Measurements from ENCODE around the gene HEATR1.

- TF ChIP-seq CTCF (IDR thresholded peaks at IDR 0.05) = no peak
- TF ChIP-seq POLR2A (IDR thresholded peaks at IDR 0.05) = no peak
Observed at GRCh38 chr1:236511735-236512418, 92.4 kb downstream of the HEATR1 start.

Measured in uterus (tissue), 2 donors.